OCI-LY1 (cell line): ENCODE measurements around the gene KCNE4.

Experiments used
- H2AFZ ChIP-seq: fragments of 200-600 bp; sonication (generic), shearing (Covaris generic); 2 replicates; pipeline ENCODE4 v1.6.0; 2014; ENCODE audit warnings: antibody characterized with exemption, mild to moderate bottlenecking, low read length
- H3F3A ChIP-seq: fragments of 200-600 bp; sonication (generic), shearing (Covaris generic); 2 replicates; pipeline ENCODE4 v1.6.0; 2014; ENCODE audit warnings: mild to moderate bottlenecking, antibody characterized with exemption, low read length, moderate library complexity; ENCODE audit not compliant: insufficient read depth
- H3K27ac ChIP-seq: fragments of 200-600 bp; sonication (generic); 2 replicates; pipeline ENCODE4 v1.5.1; 2014; ENCODE audit warnings: low read length, mixed run types, mild to moderate bottlenecking, low read depth; ENCODE audit not compliant: poor library complexity, severe bottlenecking
- H3K27me3 ChIP-seq: fragments of 200-600 bp; sonication (generic); 2 replicates; pipeline ENCODE4 v1.6.0; 2014; ENCODE audit warnings: antibody characterized with exemption, mild to moderate bottlenecking, low read length, moderate library complexity; ENCODE audit not compliant: insufficient read depth
- H3K36me3 ChIP-seq: fragments of 200-600 bp; sonication (generic); 2 replicates; pipeline ENCODE4 v1.6.1; 2014; ENCODE audit warnings: mild to moderate bottlenecking, antibody characterized with exemption, low read length, moderate library complexity, mixed read lengths; ENCODE audit not compliant: insufficient read depth
- H3K4me1 ChIP-seq: fragments of 200-600 bp; sonication (generic); 2 replicates; pipeline ENCODE4 v1.5.1; 2014; ENCODE audit warnings: mild to moderate bottlenecking, low read length, moderate library complexity; ENCODE audit not compliant: insufficient read depth, severe bottlenecking
- H3K4me2 ChIP-seq: fragments of 200-600 bp; sonication (generic), shearing (Covaris generic); 2 replicates; pipeline ENCODE4 v1.6.1; 2014; ENCODE audit warnings: low read length
- H3K4me3 ChIP-seq: fragments of 200-600 bp; sonication (generic); 2 replicates; pipeline ENCODE4 v1.5.1; 2014; ENCODE audit warnings: low read length, low read depth, mild to moderate bottlenecking, mixed read lengths; ENCODE audit not compliant: poor library complexity, severe bottlenecking
- H3K79me2 ChIP-seq: fragments of 200-600 bp; shearing (Covaris generic); 2 replicates; pipeline ENCODE4 v1.6.1; 2016; ENCODE audit warnings: mixed run types, low read length, mixed read lengths; ENCODE audit not compliant: insufficient read depth
- H3K9ac ChIP-seq: fragments of 200-600 bp; sonication (generic), shearing (Covaris generic); 2 replicates; pipeline ENCODE4 v1.6.1; 2014; ENCODE audit warnings: mild to moderate bottlenecking, low read length, mixed read lengths
- H3K9me2 ChIP-seq: fragments of 200-600 bp; sonication (generic), shearing (Covaris generic); 2 replicates; pipeline ENCODE4 v1.6.1; 2014; ENCODE audit warnings: low read depth, mild to moderate bottlenecking, low read length, mixed read lengths
- H3K9me3 ChIP-seq: fragments of 200-600 bp; shearing (Covaris generic); 2 replicates; pipeline ENCODE4 v1.6.1; 2014; ENCODE audit warnings: low read length, mixed read lengths
- H4K20me1 ChIP-seq: fragments of 200-600 bp; sonication (generic), shearing (Covaris generic); 2 replicates; pipeline ENCODE4 v1.6.0; 2016; ENCODE audit warnings: mild to moderate bottlenecking, low read length; ENCODE audit not compliant: insufficient read depth
- EZH2 ChIP-seq: fragments of 200-600 bp; sonication (generic), shearing (Covaris generic); IDR thresholded peaks from 2 replicates; pipeline ENCODE4 v1.8.0; 2017; ENCODE audit warnings: borderline replicate concordance, mixed run types, mild to moderate bottlenecking, antibody characterized with exemption, low read length, moderate library complexity, mixed read lengths
- TF ChIP-seq, protein P1 (sequence below): fragments of 200-600 bp; sonication (generic), shearing (Covaris generic); IDR thresholded peaks from 2 replicates; pipeline ENCODE4 v1.5.1; 2017; ENCODE audit warnings: mild to moderate bottlenecking, antibody characterized with exemption, low read length, moderate library complexity, mixed read lengths

KCNE4 gene, protein sequence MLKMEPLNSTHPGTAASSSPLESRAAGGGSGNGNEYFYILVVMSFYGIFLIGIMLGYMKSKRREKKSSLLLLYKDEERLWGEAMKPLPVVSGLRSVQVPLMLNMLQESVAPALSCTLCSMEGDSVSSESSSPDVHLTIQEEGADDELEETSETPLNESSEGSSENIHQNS

DNA sequence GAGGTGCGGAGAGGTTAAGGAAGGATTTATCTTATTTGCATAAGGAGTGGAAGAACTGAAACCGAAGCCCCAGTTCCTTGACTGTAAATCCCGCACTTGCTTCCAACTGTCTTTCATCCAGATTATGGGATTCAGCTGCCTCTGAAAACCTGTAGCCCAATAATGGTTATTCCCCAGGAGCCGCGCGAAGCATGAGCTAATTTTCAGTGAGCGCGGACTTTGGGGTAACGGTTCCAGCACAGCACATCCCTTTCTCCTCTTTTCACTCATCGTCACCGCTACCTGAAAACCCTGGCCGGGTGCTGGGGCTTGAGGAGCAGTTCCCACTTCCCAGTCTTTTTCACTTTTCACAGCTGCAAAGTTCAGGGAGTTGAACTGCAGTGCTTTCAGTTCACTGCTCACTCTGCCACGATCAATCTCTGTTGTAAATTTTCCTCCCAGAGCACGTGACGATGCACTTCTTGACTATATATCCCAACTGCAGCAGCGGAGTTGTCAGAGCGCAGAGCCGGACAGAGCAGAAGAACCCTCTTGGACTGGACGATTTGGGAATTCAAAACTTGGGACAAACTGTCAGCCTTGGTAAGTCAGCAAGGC is at the start of gene KCNE4:
TSS of gene KCNE4 (plus strand) at position 498 of the 597 bp plus-strand sequence. CDS start 641 bp downstream, outside the sequence.
- H2AFZ ChIP-seq: no peak within 1 kb of the TSS
- no peak within 1 kb of the TSS for H3K4me2 ChIP-seq

DNA sequence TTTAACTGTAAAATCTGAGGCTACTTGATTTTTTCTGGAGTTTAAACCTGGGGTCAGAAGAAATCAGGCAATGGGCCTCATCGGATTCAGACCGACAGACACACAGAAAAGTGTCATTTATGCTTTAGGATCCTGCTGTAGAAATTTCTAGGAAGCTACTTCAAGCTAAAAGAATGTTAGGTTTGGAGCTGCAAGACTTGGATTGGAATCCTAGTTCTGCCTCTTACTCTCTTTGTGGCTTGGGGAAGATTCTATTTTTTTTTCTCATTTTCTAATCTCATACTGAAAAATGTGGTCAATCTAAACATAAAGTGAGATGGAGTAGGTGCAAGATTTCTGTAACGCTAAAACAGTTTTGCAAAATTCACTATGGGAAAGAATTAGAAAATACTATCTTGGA is 48.8 kb upstream of the KCNE4 start:
- Histone ChIP-seq H3K27me3 (no peaks in the 10 kb centered on the region), H3F3A (no peaks in the 10 kb centered on the region), H3K9me2 (no peaks in the 10 kb centered on the region), H3K79me2 (no peaks in the 10 kb centered on the region), H3K9me3 (no peaks in the 10 kb centered on the region), H3K27ac (no peak overlapping the region), H3K36me3 (no peaks in the 10 kb centered on the region), H3K4me1 (no peaks in the 10 kb centered on the region), H3K9ac (no peak overlapping the region), H4K20me1 (no peaks in the 10 kb centered on the region), H2AFZ (no peak overlapping the region), H3K4me2 (no peak overlapping the region), H3K4me3 (no peak overlapping the region)
- TF ChIP-seq EZH2: no peak
- TF ChIP-seq, protein P1, sequence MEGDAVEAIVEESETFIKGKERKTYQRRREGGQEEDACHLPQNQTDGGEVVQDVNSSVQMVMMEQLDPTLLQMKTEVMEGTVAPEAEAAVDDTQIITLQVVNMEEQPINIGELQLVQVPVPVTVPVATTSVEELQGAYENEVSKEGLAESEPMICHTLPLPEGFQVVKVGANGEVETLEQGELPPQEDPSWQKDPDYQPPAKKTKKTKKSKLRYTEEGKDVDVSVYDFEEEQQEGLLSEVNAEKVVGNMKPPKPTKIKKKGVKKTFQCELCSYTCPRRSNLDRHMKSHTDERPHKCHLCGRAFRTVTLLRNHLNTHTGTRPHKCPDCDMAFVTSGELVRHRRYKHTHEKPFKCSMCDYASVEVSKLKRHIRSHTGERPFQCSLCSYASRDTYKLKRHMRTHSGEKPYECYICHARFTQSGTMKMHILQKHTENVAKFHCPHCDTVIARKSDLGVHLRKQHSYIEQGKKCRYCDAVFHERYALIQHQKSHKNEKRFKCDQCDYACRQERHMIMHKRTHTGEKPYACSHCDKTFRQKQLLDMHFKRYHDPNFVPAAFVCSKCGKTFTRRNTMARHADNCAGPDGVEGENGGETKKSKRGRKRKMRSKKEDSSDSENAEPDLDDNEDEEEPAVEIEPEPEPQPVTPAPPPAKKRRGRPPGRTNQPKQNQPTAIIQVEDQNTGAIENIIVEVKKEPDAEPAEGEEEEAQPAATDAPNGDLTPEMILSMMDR: no peak

More for the DNA sequence above, at the start of gene KCNE4:
- Histone ChIP-seq H3K27ac (no peak within 1 kb of the TSS), H3K9me2 (no peaks in the 10 kb centered on the region), H3K9me3 (no peaks in the 10 kb centered on the region), H3K79me2 (no peaks in the 10 kb centered on the region), H4K20me1 (no peaks in the 10 kb centered on the region), H3K4me3 (no peak within 1 kb of the TSS), H3K9ac (no peak within 1 kb of the TSS), H3K4me1 (no peaks in the 10 kb centered on the region), H3K27me3 (no peaks in the 10 kb centered on the region), H3F3A (no peaks in the 10 kb centered on the region), H3K36me3 (no peaks in the 10 kb centered on the region)
- no peak for TF ChIP-seq EZH2
- TF ChIP-seq, protein P1: no peak

DNA sequence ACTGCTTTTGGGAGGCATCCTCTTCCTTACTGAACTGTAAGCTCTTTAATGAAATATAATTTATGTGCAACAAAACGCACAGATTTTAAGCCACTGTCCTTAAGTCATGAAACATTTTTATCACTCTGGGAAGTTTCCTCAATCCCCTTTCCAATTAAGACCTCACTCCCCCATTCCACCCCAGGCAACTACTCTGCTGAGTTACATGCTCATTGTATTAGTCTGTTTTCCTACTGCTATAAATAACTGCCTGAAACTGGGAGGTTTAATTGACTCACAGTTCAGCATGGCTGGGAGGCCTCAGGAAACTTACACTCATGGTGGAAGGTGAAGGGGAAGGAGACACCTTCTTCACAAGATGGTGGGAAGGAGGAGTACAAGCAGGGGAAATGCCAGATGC is 46.5 kb upstream of the KCNE4 start:
- no peaks in the 10 kb centered on the region for H3K9me2 ChIP-seq
- no peaks in the 10 kb centered on the region for H3K9me3 ChIP-seq
- H2AFZ ChIP-seq: no peak overlapping the region
- H3K27ac ChIP-seq: no peak overlapping the region
- no peak overlapping the region for H3K9ac ChIP-seq
- no peak overlapping the region for H3K4me2 ChIP-seq
- H3K27me3 ChIP-seq: no peaks in the 10 kb centered on the region
- TF ChIP-seq EZH2: no peak
- TF ChIP-seq, protein P1: no peak
- H3K79me2 ChIP-seq: no peaks in the 10 kb centered on the region
- no peaks in the 10 kb centered on the region for H3K4me1 ChIP-seq
- no peaks in the 10 kb centered on the region for H3K36me3 ChIP-seq
- H3K4me3 ChIP-seq: no peak overlapping the region
- no peaks in the 10 kb centered on the region for H4K20me1 ChIP-seq
- H3F3A ChIP-seq: no peaks in the 10 kb centered on the region
